Ishikawa (cell line): Measurements from ENCODE around the gene KATNAL2.

Experiments used
- CEBPB ChIP-seq: IDR thresholded peaks from 2 replicates; pipeline ENCODE4 v1.6.1; 2012
- CREB1 ChIP-seq: IDR thresholded peaks from 2 replicates; pipeline ENCODE4 v1.6.1; 2012; ENCODE audit warnings: low read depth
- EGR1 ChIP-seq: IDR thresholded peaks from 2 replicates; pipeline ENCODE4 v1.6.1; 2012
- EP300 ChIP-seq: IDR thresholded peaks from 2 replicates; pipeline ENCODE4 v1.6.1; 2012; ENCODE audit warnings: borderline replicate concordance
- FOXM1 ChIP-seq: IDR thresholded peaks from 2 replicates; pipeline ENCODE4 v1.6.1; 2012; ENCODE audit warnings: low read depth, borderline replicate concordance
- NFIC ChIP-seq: IDR thresholded peaks from 2 replicates; pipeline ENCODE4 v1.6.1; 2012
- RAD21 ChIP-seq: IDR thresholded peaks from 2 replicates; pipeline ENCODE4 v1.6.1; 2012; ENCODE audit warnings: low read depth
- TAF1 ChIP-seq: IDR thresholded peaks from 2 replicates; pipeline ENCODE4 v1.6.1; 2012; ENCODE audit warnings: low read depth, mild to moderate bottlenecking
- TCF12 ChIP-seq: IDR thresholded peaks from 2 replicates; pipeline ENCODE4 v1.6.1; 2012; ENCODE audit warnings: low read depth
- TEAD4 ChIP-seq: IDR thresholded peaks from 2 replicates; pipeline ENCODE4 v1.6.1; 2012
- YY1 ChIP-seq: IDR thresholded peaks from 2 replicates; pipeline ENCODE4 v1.6.1; 2012; ENCODE audit warnings: low read depth
- ZBTB7A ChIP-seq: IDR thresholded peaks from 2 replicates; pipeline ENCODE4 v1.6.1; 2012; ENCODE audit warnings: low read depth
- TF ChIP-seq, protein P1 (sequence below): IDR thresholded peaks from 2 replicates; pipeline ENCODE4 v1.6.1; 2012; ENCODE audit warnings: low read depth, mild to moderate bottlenecking
- TF ChIP-seq, protein P2 (sequence below): IDR thresholded peaks from 2 replicates; pipeline ENCODE4 v1.6.1; 2012
- TF ChIP-seq, protein P3 (sequence below): IDR thresholded peaks from 2 replicates; pipeline ENCODE4 v1.6.1; 2012

The KATNAL2 gene

DNA sequence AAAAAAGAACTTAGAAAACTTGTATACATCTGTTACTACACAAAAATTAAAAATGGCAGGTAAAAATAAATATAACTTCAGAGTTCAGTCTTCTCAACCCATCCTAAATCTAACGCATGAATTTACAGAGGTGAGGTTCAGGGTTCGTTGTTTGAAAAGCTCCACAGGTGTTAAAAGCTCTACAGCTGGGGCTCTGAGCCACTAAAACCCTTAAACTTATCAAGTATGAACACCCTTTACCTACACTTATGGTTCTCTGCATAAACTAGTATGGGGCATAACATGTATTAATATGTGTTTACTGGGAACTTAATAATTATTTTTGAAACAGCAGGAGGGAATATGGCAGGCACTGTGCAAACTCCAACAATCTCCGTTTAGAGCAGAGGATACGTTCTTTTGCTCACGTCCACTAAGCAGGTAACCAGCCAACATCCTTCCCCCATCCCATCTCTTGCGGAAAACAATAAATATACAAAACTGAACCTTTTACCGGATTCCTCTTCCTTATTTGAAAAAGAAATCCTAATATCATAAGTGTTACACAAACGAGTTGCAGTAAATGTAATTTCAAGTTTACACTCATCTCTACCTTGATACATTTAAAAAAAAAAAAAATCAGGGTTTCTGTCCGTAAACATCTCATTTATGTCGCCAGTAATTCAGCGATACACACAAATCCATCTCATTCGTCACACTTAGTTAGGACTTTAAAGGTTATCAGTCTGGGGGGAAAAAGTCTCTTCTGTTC is 1.4 kb upstream of the KATNAL2 start:
- no peak for TF ChIP-seq CEBPB
- TF ChIP-seq YY1: no peak
- no peak for TF ChIP-seq EP300
- TF ChIP-seq, protein P1, sequence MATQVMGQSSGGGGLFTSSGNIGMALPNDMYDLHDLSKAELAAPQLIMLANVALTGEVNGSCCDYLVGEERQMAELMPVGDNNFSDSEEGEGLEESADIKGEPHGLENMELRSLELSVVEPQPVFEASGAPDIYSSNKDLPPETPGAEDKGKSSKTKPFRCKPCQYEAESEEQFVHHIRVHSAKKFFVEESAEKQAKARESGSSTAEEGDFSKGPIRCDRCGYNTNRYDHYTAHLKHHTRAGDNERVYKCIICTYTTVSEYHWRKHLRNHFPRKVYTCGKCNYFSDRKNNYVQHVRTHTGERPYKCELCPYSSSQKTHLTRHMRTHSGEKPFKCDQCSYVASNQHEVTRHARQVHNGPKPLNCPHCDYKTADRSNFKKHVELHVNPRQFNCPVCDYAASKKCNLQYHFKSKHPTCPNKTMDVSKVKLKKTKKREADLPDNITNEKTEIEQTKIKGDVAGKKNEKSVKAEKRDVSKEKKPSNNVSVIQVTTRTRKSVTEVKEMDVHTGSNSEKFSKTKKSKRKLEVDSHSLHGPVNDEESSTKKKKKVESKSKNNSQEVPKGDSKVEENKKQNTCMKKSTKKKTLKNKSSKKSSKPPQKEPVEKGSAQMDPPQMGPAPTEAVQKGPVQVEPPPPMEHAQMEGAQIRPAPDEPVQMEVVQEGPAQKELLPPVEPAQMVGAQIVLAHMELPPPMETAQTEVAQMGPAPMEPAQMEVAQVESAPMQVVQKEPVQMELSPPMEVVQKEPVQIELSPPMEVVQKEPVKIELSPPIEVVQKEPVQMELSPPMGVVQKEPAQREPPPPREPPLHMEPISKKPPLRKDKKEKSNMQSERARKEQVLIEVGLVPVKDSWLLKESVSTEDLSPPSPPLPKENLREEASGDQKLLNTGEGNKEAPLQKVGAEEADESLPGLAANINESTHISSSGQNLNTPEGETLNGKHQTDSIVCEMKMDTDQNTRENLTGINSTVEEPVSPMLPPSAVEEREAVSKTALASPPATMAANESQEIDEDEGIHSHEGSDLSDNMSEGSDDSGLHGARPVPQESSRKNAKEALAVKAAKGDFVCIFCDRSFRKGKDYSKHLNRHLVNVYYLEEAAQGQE: no peak
- TF ChIP-seq NFIC: no peak
- no peak for TF ChIP-seq RAD21
- TF ChIP-seq TCF12: no peak
- TF ChIP-seq EGR1: no peak
- TF ChIP-seq CREB1: no peak
- no peak for TF ChIP-seq FOXM1
- TF ChIP-seq ZBTB7A: no peak
- TF ChIP-seq, protein P2, sequence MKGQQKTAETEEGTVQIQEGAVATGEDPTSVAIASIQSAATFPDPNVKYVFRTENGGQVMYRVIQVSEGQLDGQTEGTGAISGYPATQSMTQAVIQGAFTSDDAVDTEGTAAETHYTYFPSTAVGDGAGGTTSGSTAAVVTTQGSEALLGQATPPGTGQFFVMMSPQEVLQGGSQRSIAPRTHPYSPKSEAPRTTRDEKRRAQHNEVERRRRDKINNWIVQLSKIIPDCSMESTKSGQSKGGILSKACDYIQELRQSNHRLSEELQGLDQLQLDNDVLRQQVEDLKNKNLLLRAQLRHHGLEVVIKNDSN: no peak
- no peak for TF ChIP-seq TEAD4
- no peak for TF ChIP-seq TAF1
- TF ChIP-seq, protein P3, sequence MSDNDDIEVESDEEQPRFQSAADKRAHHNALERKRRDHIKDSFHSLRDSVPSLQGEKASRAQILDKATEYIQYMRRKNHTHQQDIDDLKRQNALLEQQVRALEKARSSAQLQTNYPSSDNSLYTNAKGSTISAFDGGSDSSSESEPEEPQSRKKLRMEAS: no peak

DNA sequence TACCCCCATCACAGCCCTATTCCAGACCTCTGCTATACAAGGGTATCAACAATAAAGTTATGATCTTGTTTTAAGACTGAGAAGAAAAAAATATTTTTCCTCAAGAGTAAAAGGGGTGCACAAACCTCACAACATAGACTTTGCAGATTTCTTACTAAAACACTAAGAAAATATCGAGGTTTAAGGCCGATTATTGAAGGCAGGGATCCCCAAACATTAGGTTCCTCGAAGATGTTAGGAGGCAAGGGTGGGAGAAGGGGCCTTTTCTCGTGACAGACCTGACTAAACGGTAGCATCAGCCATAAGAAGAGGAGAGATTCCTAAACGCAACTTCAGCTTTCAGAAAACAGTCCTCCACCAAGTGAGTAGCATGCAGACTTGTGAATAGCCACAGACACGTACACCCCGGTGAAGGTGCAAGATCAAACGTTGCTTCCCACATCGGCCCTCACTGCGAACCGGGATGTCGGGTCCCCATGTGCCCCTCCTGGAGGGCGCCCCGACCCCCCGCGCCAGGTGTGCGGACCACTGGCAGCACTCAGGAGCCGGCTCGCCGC is 773 bp upstream of the KATNAL2 start:
- no peak for TF ChIP-seq ZBTB7A
- TF ChIP-seq, protein P3: no peak
- no peak for TF ChIP-seq TCF12
- TF ChIP-seq EGR1: no peak
- TF ChIP-seq, protein P1: no peak
- TF ChIP-seq RAD21: no peak
- TF ChIP-seq TEAD4: no peak
- no peak for TF ChIP-seq EP300

DNA sequence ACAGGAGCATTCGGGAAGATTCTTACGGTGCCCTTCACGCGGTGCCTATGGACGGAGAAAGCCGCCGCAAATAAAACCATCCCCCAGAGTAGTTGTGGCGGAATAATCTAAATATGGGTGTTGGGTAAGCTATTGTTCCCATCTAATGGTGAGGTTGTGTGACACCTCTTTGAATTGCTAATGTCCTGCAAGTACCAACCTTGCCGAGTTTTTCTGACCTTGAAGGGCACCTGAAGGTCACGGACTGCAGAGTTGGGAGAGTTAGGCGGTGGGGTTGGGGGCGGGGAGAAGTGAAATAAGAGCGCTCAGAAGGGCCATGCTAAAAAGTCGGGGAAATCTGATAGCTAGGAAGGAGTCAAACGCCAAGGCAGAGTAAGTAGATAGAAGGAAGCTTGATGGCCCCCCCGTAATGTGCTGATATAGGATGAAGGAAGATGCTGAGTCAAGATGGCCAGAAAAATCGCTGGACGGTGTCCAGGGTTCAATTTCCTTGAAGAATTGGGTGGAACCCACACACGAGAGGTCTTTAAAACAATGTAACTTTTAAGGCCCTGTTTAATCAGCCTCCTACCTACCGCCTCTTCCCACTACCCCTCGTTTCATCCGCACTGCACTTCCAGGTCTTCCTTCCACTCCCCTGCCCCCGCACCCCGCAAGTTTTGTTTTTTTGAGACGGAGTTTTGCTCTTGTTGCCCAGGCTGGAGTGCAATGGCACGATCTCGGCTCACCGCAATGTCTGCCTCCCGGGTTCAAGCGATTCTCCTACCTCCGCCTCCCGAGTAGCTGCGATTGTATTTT is 600 bp downstream of the KATNAL2 start:
- TF ChIP-seq FOXM1 (no peak), TCF12 (no peak), YY1 (no peak), TEAD4 (no peak), EP300 (no peak), TAF1 (no peak), CEBPB (no peak), RAD21 (no peak), NFIC (no peak), EGR1 (no peak), CREB1 (no peak), ZBTB7A (no peak)
- TF ChIP-seq, protein P3: no peak; the same call in none of the 2 replicates
- TF ChIP-seq, protein P1: no peak
- TF ChIP-seq, protein P2: no peak

DNA sequence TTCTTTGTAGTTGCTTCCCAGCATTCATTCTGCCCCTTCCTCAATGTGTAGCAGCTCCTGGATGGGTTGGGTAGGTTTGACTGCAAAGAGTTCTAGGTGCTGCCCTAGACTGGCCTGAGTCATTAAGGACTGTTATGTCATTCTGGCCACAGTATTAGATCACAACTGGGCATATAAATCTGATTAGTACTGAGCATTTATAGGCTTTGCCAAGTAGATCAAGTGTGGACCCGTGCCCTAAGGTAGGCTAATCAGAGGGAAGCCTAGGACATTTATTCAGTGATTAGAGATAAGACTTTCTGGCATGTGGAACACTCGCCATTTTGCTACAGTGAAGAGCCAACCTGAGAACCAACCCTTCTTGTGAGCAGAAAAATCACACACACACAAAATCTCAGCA is 2.7 kb downstream of the KATNAL2 start:
- TF ChIP-seq, protein P1: no peak
- TF ChIP-seq CEBPB (no peak), TCF12 (no peak), CREB1 (no peak), FOXM1 (no peak), EGR1 (no peak), RAD21 (no peak), EP300 (no peak), ZBTB7A (no peak), YY1 (no peak), TEAD4 (no peak), TAF1 (no peak), NFIC (no peak)
- TF ChIP-seq, protein P3: no peak
- TF ChIP-seq, protein P2: no peak
